Activated naive CD8-positive, alpha-beta T cell treated with anti-CD3 and anti-CD28 coated beads, Interleukin-2, amount 50 U/mL, for 16 hours (primary cell): ENCODE measurements around the gene COG7.
"Not testable (repeated sequence)": the region's sequence is repeated elsewhere in the genome, so short reads cannot be mapped to it uniquely, and the experiment has no call there.

Experiments
- DNase-seq: peaks from one replicate; pipeline ENCODE4 v3.0.0-alpha.2; 2020; ENCODE audit warnings: low read depth, low spot score

Gene COG7

DNA sequence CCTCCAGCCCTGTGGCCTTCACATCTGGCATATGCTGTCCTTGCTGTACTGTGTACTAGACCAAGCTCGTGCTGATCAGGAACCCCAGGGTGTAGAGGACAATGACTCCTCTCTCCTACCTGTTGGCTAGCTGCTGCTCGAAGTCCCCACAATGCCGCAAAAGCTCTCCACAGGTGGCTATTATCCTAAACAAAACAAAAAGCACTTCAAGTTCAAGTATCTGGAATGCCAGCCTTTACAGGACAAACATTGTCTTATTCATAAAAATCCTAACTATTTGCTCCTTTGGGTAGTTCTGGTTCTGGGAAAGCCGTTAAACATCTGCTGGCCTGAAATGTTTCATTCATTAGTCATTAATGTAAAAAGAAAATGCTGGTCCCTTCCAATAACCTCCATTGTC, 42.8 kb downstream of the COG7 start:
- no peak for DNase-seq

- no peak for DNase-seq
Measured at GRCh38 chr16:23409522-23409921, 43.5 kb downstream of the COG7 start.

- no peak for DNase-seq
Measured at GRCh38 chr16:23408823-23409298, 44.1 kb downstream of the COG7 start.

DNA sequence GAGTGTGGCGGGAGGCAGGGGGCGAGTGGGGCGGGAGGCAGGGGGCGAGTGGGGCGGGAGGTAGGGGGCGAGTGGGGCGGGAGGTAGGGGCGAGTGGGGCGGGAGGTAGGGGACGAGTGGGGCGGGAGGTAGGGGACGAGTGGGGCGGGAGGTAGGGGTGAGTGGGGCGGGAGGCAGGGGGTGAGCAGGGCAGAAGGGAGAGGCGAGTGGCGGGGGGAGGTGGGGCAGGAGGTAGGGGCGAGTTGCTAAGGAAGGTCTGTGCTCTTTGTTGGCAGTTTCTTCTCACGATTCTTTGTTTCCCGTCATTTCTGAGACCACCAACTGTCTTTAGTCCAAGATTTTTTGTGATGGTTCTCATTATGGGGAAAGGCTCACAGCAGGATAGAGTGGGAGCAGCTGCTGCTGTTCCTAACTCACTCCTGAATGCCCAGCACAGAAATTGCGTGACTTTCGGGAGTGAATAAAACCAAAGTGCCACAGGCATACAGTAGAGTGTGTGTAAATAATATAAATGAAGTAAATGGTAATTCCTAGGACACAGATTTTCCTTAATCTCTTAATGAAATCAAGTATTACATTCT, 44.7 kb downstream of the COG7 start:
- no peak for DNase-seq

GRCh38 chr16:23407436-23408127, 45.4 kb downstream of the COG7 start:
- no peak for DNase-seq

GRCh38 chr16:23406546-23407240, 46.3 kb downstream of the COG7 start:
- DNase-seq = no peak

DNA sequence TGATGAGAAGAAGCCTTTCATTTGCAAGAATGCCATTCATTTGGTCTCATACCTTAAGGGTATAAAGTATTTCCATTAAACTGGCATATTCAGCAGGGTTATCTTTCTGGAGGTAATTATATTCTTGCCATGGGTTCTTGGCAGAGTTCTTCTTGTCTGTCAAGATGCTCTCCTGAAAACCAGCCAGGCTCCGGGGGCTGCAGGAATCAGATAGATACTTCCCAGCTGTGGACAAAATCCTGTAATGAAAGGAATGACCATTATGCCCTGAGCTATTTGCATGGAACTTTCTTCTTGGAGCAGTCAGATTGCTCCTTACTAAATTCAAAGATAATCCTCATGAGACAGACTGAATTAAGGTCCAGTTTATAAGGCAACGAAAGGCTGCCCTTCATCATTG, 47.0 kb downstream of the COG7 start:
- no peak for DNase-seq

- DNase-seq = no peak
Measured at GRCh38 chr16:23403547-23403946, 49.4 kb downstream of the COG7 start.

DNA sequence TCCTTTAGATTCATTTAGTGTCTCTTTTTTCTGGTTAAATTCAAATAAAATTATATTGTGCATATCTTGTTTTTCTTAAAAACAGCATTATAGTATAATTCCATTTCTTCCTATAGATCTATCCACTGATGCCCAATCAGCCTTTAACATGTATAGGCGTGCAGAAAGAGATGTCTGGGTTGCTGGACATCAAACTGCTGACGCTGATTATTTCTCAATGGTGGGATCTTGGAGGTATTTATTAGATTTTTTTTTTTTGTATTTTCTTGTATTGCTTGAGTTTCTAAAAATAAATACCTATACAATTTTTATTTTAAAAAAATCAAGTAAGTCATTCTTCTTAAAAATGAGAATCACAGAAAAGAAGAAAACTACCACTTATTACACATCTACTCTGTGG, 50.9 kb downstream of the COG7 start:
- no peak for DNase-seq

- no peak for DNase-seq
Measured at GRCh38 chr16:23401139-23401538, 51.9 kb downstream of the COG7 start.

DNA sequence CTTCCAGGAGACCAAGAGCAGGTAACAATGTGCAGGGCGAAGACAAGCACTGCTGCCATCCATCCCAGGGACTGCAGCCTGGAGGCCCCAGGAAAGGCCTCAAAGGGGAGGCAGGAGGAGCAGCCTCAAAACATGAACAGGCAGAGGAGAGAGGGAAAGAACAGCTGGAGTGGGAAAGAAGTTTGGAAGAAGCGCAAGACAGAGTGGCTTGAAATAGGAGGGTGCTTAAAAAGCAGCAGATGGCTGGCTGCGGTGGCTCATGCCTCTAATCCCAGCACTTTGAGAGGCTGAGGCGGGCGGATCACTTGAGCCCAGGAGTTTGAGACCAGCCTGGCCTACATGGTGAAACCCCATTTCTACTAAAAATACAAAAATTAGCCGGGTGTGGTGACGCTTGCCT, 52.5 kb downstream of the COG7 start:
- DNase-seq = not testable (repeated sequence)

DNA sequence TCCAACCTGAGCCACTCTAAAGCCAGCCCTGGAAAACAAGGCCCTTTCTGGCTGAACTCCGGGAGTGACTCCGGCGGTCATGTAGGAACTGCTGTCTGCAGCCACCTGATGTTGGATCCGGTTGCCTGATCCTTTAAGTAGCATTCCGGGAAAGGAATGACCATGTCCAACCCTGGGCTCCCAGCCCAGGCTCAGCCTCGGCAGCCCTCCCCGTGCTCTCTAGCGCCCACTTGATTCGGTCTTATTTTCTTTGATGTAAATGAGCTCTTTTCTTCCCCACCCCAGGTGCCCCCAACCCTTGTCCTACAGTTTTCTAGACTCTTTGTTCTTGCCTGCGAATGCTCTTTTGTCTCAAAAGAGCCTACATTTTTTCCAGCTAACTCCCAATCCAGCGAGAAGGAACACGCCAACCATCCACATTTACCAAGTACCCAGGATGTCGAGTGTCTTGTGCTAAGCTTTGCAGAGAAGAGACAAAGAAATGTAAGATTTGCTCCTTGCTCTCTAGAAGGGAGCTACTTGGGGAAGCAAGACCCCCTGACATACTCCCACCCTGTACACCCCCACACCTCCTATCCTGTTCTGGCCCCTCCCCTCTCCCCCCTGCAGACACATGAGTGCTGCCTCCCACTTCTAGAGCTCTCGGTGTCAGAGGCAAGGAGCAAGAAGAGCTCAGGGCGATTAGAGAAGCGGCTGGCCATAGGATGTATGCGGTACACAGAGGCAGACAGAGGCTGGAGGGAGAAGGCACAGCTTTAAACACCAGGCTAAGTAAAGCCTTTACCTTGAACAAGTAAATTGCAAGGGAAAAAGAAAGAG, 53.8 kb downstream of the COG7 start:
- no peak for DNase-seq

DNA sequence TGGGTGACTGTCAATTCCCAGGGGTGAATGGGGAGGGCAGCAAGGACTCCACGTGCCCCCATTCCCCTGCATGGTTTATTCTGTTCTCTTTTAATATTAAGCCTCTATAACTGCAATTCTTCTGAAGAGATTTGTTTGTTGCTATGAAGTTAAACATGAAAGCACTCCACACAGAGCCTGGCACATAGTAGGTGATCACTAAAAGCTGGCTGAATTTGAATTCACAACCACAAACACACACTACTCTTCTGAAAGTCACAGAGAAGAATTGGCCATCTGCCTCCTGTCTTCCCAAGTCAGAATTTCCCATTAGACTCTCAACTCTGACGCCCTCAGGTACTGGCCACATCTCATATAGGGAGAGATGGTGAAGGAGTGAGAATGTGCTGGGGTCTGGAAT, 55.5 kb downstream of the COG7 start:
- DNase-seq = no peak

- DNase-seq = no peak
Measured at GRCh38 chr16:23395732-23396131, 57.3 kb downstream of the COG7 start.

- no peak for DNase-seq
Measured at GRCh38 chr16:23394141-23394831, 58.7 kb downstream of the COG7 start.

DNA sequence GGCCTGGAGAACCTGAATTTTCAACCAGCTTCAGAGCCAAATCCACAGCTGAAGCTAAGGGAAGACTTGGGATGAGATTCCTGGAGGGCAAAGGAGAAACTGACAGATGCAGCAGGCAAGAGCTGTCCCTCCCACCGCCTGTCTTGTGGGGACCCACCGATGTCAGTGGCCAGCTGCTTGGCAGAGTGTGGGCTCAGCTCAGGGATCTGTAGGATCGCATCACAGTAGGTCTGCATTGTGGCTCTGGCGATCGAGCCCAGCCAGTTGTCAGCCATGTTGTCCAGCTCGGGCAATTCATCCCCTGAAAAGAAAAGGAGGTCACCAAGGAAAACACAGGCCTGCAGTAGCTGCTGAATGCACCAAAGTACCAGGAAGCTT, 60.8 kb downstream of the COG7 start:
- DNase-seq = no peak

GRCh38 chr16:23391381-23392222, 61.4 kb downstream of the COG7 start:
- DNase-seq = no peak

- DNase-seq = not testable (repeated sequence)
Measured at GRCh38 chr16:23389936-23390335, 63.1 kb downstream of the COG7 start.

DNA sequence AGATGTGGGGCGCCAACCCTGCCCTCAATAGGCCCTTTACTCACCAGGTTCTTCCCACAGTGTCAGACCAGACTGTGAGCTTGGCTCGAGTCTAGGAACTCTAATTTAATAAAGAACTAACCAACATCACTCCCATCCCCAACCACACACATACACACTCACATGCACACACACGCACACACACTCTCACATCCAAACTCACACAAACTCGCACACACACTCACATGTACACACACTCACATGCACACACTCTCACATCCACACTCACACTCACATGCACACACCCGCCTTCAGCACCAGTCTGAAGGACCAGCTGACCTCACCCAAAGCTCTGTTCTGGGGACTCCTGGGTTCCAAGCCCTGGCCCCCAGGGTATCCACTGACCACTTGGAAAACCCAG, 63.8 kb downstream of the COG7 start:
- no peak for DNase-seq

GRCh38 chr16:23388786-23389185, 64.2 kb downstream of the COG7 start:
- no peak for DNase-seq

DNA sequence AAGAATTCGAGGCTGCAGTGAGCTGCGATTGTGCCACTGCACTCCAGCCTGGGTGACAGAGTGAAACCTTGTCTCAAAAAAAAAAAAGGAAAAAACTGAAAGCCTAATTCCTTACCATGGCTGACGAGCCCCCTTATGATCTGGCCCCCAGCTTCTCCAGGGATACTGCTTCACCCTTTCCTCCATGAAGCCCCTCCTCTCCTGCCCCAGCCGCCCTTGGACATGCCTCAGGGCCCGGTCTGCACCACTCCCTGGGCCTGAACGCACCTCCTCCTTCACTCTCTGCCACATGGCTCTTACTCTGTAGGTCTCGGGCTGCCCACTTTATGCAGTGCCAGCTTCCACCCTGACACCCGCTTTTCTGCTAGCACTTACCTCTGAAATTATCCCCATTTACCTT, 65.3 kb downstream of the COG7 start:
- DNase-seq = no peak
